ENCODE measurements around the gene TEX30.
"Not testable (repeated sequence)": the region's sequence is repeated elsewhere in the genome, so short reads cannot be mapped to it uniquely, and the experiment has no call there.

Gene TEX30

DNA sequence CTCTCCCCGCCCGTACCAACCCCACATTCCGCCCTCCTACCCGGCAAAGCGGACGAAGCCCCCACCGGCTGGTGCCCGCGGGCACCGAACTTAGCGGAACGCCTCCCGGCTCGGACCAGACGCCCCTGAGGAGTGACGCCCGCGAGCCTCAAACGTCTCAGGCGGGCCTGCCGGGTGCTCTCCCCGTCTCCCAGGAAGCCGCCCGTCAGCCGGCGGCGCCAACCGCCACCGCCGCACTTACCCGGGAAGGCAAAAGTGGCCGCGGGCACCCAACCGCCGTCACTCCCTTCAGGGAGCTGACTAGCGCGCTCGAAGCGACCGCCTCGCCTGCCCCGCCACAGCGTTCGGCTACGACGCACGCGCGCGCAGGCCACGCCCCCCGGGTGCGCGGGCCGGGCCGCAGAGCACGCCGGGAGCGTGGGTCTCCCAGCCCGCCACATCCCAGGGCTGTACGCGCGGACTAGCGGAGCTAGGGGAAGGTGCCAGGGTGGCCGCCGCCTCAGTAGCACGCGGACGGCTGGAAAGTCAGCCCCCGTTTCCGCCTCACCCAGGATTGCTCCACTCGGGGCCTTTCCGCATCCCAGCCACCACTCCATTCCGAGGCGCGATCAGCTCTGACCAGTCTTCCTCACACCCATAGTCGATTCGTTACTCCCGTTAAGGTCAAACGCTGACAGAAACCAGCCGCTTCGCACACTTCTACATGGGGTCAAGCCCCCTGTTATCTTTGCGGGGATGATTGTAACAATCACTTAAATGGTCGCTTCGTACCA is at the start of gene TEX30:
Gene TEX30, minus strand, starts transcription at position 346 of the 773 bp plus-strand sequence. CDS start 3,760 bp downstream, outside the sequence.
- DNase-seq (ENCODE audit: low read depth) = peak; percentile 81

- DNase-seq (ENCODE audit: low read depth) = no peak
These were observed 44.3 kb upstream of the TEX30 start for GRCh38 chr13:102817907-102818306.

DNA sequence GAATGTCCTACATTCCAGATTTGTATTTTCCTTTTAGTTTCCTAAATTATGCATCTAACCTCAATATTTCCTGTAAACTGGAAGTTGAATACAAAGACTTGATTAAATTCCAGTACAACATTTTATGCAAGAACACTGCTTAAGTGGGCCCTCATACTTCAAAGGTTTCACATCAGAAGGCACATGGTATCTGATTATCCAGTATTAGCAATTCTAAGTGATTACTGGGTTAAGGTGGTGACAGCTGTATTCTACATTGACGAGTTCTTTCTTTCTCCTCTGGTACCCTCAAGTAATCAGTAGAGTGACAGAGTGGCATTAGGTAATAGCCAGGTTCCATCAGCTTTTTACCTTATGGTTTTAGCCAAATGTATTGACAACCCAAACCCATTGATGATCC is 43.7 kb upstream of the TEX30 start:
- DNase-seq (ENCODE audit: low read depth) = no peak

DNA sequence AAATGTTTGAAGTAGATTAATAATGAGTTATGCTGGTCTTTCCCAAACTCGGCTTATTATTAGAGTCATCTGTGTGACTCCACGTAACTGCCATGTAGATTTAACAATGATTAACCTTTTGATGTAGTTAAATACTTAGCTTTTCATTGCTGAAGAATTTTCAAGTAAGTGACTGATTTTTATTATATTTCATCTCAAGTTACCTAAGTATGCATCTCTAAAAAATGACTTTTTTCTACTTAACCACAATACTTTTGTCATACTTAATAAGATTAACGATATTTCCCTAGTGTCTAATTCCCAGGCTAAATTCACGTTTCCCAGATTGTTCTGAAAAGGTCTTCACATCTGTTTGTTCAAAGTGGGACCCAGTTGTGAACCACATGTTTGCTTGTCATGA is 43.1 kb upstream of the TEX30 start:
- DNase-seq (ENCODE audit: low read depth) = no peak

- no peak for DNase-seq (ENCODE audit: low read depth)
These were observed 42.2 kb upstream of the TEX30 start for GRCh38 chr13:102815788-102816187.

GRCh38 chr13:102814793-102815192 is 41.2 kb upstream of the TEX30 start:
- DNase-seq (ENCODE audit: low read depth) = no peak

GRCh38 chr13:102814025-102814607 is 40.5 kb upstream of the TEX30 start:
- no peak for DNase-seq (ENCODE audit: low read depth)

- DNase-seq (ENCODE audit: low read depth) = no peak
These were observed 39.2 kb upstream of the TEX30 start for GRCh38 chr13:102812611-102813287.

GRCh38 chr13:102807699-102808098 is 34.1 kb upstream of the TEX30 start:
- no peak for DNase-seq (ENCODE audit: low read depth)

DNA sequence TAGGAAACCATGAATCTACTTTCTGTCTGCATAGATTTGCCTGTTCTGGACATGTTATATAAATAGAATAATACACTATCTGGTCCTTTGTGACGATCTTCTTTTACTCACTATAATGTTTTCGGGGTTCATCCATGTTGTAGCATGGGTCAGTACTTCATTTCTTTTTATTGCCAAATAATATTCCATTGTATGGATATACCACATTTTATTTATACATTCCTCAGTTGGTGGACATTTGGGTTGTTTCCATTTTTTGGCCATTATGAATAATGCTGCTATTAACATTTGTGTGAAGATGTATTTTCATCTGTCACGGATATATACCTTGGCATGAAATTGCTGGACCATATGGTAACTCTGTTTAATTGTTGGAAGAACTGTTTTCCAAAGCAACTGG is 32.1 kb upstream of the TEX30 start:
- no peak for DNase-seq (ENCODE audit: low read depth)

GRCh38 chr13:102800145-102801041 is 26.8 kb upstream of the TEX30 start:
- DNase-seq (ENCODE audit: low read depth) = peak; percentile 67

GRCh38 chr13:102799426-102800144 is 26.0 kb upstream of the TEX30 start:
- DNase-seq (ENCODE audit: low read depth) = no peak

GRCh38 chr13:102798581-102799425 is 25.2 kb upstream of the TEX30 start, which contains the start of the genes BIVM and POGLUT2:
Gene BIVM, plus strand, starts transcription at chr13:102799119. Its CDS starts 8,149 bp downstream, at chr13:102807268.
Gene POGLUT2, minus strand, starts transcription at chr13:102798976. Its CDS starts 306 bp downstream, at chr13:102798670.
- DNase-seq (ENCODE audit: low read depth) = no peak

DNA sequence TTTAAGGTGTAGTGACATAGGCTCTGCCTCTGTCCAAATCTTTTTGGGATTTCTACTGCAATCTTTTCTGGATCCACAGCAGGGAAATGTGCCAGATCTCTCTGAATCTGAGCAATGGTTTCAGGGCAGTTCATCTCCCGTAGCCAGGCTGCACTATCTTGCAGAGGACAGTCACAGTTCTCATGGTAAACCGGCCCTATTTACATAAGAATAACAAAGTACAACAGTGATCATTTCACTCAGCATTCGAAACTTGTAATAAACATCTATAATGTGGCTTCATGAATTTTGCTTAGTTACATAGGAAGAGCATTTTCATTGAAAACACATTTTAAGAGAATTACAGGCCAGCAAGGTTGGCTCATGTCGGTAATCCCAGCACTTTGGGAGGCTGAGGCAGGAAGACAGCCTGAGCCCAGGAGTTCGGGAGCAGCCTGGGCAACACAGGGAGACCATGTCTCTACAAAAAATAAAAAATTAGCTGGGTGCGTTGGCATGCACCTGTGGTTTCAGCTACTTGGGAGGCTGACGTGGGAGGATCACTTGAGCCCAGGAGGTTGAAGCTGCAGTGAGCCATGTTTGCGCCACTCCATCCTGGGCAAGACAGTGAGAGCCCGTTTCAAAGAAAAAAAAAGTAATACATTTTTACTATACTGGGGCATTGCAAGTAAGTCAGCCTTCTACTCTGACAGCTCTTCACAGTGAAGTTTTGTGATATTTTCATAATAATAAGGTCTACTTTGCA is 20.2 kb upstream of the TEX30 start:
- DNase-seq (ENCODE audit: low read depth) = no peak

DNA sequence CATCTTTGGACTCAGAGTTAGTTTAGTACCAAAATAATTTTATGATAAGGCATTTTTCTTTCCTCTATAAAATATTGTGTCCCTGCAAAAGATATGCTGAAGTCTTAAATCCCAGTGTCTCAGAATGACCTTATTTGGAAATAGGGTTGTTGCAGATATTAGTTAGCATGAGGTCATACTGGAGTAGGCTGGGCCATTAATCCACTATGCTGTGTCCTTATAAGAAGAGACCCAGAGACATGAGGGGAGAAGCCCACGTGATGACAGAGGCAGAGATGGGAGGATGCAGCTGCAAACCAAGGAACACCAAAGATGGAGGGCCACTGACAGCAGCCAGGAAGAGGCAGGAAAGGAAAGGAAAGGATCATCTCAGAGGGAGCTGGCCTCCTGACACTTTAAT is 18.8 kb upstream of the TEX30 start:
- DNase-seq (ENCODE audit: low read depth) = no peak

DNA sequence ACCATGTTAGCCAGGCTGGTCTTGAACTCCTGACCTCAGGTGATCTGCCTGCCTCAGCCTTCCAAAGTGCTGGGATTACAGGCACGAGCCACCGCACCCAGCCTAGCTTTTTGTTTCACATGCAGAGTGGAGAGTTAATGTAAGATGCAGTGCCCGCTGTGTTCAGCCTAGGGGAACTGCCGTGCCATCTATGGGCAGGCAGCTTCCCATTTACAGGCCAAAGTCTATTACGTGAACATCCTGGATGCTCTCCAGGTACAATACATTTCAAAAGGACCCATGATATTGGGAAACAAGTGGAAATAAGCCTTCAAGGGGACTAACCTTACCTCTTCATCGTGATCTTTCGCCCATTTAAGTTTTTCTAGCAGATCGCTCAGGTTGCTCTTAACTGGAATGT is 15.1 kb upstream of the TEX30 start:
- DNase-seq (ENCODE audit: low read depth) = no peak

GRCh38 chr13:102784483-102784882 is 10.9 kb upstream of the TEX30 start:
- no peak for DNase-seq (ENCODE audit: low read depth)

DNA sequence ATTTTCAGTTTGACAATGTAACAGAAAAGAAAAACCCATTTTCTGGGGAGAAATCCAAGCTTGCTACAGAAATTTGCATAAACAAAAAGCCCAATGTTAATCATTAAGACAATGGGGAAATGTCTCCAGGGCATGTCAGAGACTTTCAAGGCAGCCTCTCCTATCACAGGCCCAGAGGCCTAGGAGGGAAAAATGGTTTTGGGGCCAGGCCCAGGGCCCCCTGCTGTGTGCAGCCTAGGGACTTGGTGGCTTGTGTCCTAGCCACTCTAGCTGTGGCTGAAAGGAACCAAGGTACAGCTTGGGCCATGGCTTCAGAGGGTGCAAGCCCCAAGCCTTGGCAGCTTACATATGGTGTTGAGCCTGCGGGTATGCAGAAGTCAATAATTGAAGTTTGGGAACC is 8.0 kb upstream of the TEX30 start:
- DNase-seq (ENCODE audit: low read depth) = no peak

GRCh38 chr13:102780656-102781055 is 7.1 kb upstream of the TEX30 start:
- not testable (repeated sequence) for DNase-seq (ENCODE audit: low read depth)

Measured in stimulated activated CD4-positive, alpha-beta T cell treated with anti-CD3 and anti-CD28 coated beads, Interleukin-2, amount 100 ng/mL, for 4 hours (primary cell).